Stimulated activated CD4-positive, alpha-beta T cell treated with anti-CD3 and anti-CD28 coated beads, Interleukin-4, amount 100 ng/mL, for 1 hour (primary cell): ENCODE measurements around the gene KDR.

Experiments used
- DNase-seq: peaks from one replicate; pipeline ENCODE4 v3.0.0-alpha.2; 2020

The KDR gene

GRCh38 chr4:55122235-55122634 is 3.2 kb downstream of the KDR start:
- no peak for DNase-seq

DNA sequence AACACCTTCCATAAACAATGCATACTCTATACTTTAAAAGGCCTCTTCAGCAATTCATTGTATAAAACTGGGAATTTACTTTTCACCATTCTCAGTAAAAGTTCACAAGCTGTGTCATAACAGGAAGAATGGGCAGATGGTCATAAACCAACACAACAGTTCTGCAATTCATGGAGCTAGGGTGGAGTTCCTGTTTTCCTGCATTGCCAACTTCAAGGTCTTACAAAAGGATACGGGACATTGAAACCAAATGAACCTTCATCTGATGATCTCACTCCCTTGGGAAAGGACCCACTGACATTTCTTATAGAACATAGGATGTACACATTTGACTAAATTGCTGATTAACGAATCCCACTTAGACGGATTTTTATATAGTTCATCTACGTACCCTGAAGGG is 4.1 kb downstream of the KDR start:
- no peak for DNase-seq

- no peak for DNase-seq
Observed at GRCh38 chr4:55118397-55118796, 7.0 kb downstream of the KDR start.

DNA sequence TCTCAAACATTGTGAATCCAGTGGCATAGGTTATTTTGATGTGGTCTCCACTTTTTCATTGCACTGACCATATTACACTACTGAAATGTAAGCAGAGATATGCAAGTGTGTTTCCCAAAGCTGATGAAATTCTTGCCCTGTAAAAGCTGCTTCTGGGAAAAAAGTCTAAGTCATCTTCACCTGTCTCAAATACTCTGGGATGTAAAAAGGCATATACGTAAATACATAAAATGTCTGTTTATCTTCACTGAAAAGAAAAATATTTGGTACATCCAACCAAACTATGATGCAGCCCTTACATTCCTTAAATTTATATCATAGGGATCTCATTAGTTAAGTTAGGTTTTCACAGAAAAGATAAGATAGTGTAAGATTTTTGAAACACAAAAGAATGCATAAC is 7.9 kb downstream of the KDR start:
- no peak for DNase-seq

- no peak for DNase-seq
Observed at GRCh38 chr4:55116450-55116849, 8.9 kb downstream of the KDR start.

- DNase-seq = no peak
Observed at GRCh38 chr4:55111601-55112000, 13.8 kb downstream of the KDR start.

GRCh38 chr4:55110131-55110530 is 15.3 kb downstream of the KDR start:
- DNase-seq = no peak

DNA sequence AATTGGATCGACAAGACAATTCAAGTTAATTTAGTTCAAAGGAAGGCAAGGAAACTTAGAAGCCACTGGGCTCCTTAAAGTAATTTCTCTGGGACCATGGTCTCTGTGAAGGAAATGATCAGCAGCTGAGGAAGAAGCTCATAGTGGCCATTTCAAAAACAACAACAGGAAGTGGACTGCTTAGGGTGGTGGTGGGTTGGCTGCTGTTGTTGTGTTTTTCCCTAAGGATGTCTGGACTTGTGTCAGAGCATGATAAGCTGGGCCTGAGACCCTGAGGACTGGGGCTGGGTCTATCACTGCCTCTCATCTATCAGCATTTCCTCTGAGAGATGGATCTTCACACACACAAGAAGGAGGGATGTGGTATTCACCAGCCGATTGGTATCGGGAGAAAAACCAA is 18.3 kb downstream of the KDR start:
- DNase-seq = no peak

GRCh38 chr4:55103224-55103623 is 22.2 kb downstream of the KDR start:
- no peak for DNase-seq

DNA sequence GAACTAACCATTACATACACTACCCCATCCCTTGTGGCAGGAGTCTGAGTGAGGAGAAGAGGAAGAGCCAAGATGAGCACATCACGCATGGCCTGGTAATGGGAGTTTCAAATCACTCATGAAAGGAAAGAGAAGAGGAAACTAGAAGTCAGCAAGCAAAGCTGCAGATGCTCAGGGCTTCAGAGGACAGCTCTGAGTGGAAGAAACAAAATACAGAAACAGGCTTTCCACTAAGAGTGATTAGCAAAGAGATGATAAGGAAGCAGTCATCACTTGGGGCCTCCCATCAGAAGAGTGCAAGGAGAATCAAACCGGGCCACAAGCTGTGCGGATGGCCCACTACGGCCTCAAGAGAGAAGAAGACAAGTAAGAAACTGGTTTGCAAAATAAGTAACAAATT is 25.6 kb downstream of the KDR start:
- no peak for DNase-seq

DNA sequence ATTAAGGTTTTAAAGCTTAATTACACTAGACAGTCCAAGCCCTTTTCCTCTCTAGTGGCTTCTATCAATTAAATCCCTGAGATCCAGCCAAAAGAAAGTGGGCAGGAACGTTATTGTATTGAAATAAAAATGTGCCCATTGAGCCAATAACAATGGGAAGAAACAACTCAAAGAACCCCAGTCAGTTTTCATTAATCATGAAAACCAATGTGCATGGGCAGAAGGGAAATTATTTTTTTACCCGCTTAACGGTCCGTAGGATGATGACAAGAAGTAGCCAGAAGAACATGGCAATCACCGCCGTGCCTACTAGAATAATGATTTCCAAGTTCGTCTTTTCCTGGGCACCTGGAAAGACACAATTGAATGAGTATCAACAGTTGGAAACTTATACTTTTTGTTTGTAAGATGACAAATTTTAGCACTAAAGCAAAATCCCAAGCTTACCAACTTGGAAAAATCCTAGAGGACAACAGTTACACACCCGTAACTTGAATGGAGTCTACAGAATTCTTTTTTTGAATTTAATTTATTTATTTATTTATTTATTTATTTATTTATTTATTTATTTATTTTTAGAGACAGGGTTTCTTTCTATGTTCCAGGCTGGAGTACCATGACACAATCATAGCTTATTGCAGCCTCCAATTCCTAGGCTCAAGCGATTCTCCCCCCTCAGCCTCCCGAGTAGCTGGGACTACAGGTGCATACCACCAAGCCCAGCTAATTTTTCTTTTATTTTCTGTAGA is 26.8 kb downstream of the KDR start:
- DNase-seq = no peak

DNA sequence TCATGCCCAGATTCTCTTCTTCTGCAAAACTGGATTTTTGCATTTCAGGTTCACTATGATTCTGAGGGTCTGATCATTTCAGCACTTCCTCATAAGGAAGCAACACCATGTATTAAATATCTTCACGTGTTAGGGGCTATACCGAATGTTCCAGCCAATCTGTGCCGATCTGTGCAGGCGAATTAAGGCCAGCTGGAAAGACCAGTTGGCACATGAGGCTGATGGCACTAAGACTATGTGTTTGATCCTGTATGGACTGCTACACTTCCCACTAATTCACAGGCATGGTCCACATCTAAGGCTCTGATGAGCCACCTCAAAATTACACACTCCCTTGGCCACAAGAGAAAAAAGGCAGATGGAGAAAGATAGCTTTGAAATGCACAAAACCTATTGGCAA is 28.8 kb downstream of the KDR start:
- DNase-seq = no peak

DNA sequence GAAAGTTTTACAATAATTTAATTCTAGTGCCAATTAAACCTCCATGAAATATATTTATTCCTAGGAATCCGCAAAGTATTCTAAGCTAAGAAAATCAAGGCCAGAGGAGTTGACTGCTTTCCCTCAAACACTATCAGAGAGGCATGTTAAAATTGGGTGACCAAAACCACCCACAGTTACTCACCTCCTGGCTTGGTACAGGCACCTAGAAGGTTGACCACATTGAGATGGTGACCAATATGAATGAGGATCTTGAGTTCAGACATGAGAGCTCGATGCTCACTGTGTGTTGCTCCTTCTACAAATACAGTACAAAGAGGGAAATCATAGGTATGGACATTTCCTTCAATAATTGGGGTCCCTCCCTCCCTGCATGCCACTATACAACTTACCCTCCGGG is 29.4 kb downstream of the KDR start:
- DNase-seq = no peak

- no peak for DNase-seq
Observed at GRCh38 chr4:55092504-55092903, 32.9 kb downstream of the KDR start.

- DNase-seq = no peak
Observed at GRCh38 chr4:55089916-55090315, 35.5 kb downstream of the KDR start.

- no peak for DNase-seq
Observed at GRCh38 chr4:55087913-55088260, 37.5 kb downstream of the KDR start.

DNA sequence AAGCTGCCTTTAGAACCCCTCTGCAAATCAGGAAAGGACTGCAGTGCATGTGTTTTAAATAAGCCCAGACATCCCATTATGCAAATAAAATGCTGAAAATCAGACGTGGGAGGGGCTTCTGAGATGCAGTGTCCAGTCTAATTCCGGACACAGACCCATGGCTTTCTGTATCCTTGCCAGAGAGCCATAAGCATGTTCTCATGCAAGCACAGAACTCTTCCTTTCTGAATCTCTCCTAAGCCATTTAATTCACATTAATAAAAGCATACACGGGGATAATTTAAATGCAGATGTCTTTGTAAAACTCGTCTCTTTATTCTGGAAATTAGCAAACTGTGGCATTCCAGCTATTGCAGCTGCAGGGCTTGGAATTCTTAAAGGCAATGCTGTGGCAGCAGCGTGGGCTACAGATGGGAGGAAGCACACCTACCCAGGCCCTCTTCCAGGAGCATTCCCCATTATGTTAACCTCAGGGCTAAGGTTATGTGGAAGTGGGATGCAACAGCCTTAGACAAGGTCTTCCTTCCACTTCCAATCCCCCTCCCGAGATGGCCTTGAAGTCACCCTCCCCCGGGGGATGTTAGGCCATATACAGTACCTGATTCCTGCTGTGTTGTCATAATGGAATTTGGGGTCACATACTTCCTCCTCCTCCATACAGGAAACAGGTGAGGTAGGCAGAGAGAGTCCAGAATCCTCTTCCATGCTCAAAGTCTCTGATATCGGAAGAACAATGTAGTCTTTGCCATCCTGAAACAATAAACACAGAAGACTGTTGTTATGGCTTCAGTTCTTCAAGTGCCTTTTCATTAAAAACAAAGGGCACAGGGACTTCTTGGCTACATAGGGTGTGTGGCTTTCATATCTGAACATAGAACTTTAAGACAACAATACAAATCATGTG is 38.1 kb downstream of the KDR start:
- DNase-seq = no peak

DNA sequence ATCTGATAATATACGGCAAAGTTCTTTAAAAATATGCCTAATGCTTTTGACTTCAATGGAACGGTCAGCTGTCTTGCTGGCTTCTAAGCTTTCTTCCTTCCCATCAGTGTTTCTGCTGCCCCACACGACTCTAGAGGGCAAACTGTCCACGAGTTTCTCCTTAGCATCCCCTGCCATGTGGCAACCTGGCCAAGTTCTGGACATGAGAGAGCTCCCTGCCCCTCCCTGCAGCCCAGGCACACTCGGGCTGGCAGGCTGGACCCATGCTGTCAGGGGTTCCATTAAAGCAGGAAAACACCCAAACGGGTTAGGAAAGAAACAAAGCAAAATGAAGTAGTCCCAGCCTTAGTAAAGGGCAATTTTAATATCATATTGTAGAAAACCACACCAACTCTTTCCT is 38.8 kb downstream of the KDR start:
- no peak for DNase-seq

GRCh38 chr4:55083735-55084134 is 41.7 kb downstream of the KDR start:
- DNase-seq = no peak

DNA sequence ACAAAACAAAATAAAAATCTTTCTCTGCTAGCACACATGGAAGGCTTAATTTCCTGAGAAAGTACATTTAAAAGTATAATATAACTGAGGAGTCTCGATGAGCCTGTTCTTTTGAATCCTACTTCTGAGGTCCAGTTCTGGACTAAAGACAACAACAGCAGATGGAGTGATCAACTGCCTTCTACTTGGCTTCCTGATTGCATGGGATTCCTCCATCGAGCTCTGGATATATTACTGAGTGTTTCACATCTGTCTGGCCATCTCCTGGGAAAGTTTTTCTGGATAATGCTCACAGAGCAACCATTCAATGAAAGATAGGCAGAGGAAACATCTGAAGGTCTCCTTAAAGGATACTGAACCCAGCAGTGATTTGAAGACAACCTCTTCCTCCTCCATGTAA is 42.6 kb downstream of the KDR start:
- no peak for DNase-seq

- no peak for DNase-seq
Observed at GRCh38 chr4:55080174-55080865, 45.1 kb downstream of the KDR start.

GRCh38 chr4:55079451-55080173 is 45.8 kb downstream of the KDR start:
- DNase-seq = no peak

DNA sequence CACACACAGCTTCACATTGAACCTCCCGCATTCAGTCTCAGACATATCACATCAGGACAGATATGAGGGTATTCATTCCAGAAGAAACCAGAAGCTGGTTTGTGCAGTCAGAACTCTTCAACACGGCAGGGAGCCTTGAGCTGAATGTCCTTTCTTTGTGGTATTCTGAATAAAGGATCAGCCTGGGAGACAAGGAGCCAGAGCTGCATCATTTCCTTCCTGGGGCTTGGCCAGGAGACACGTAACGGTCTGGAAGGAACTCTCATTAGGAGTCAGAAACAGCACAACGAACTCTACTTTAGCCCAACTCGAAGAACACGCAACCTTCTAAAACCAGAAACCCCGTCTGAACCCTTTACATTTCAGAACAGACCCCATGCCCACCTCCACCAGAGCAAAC is 46.4 kb downstream of the KDR start:
- no peak for DNase-seq
